AG08396 (cell line): ENCODE data around the gene PI4K2B.
"Not testable (repeated sequence)": the region's sequence is repeated elsewhere in the genome, so short reads cannot be mapped to it uniquely, and the experiment has no call there.

ENCODE experiments used
- DNase-seq: peaks from one replicate; pipeline ENCODE4 v3.0.0; 2012; ENCODE audit warnings: low spot score, mixed read lengths

Gene PI4K2B

GRCh38 chr4:25242195-25242594, 8.4 kb downstream of the PI4K2B start:
- DNase-seq = not testable (repeated sequence)

GRCh38 chr4:25245181-25245580, 11.3 kb downstream of the PI4K2B start:
- no peak for DNase-seq

GRCh38 chr4:25246680-25247611, 13.1 kb downstream of the PI4K2B start:
- DNase-seq = no peak

DNA sequence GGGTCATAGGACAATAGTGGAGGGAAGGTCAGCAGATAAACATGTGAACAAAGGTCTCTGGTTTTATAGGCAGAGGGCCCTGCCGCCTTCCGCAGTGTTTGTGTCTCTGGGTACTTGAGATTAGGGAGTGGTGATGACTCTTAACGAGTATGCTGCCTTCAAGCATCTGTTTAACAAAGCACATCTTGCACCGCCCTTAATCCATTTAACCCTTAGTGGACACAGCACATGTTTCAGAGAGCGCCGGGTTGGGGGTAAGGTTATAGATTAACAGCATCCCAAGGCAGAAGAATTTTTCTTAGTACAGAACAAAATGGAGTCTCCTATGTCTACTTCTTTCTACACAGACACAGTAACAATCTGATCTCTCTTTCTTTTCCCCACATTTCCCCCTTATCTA, 15.0 kb downstream of the PI4K2B start:
- DNase-seq = not testable (repeated sequence)

- DNase-seq = not testable (repeated sequence)
Measured at GRCh38 chr4:25249494-25249893, 15.7 kb downstream of the PI4K2B start.

- no peak for DNase-seq
Measured at GRCh38 chr4:25252230-25253070, 18.6 kb downstream of the PI4K2B start.

GRCh38 chr4:25253071-25253445, 19.2 kb downstream of the PI4K2B start:
- no peak for DNase-seq

DNA sequence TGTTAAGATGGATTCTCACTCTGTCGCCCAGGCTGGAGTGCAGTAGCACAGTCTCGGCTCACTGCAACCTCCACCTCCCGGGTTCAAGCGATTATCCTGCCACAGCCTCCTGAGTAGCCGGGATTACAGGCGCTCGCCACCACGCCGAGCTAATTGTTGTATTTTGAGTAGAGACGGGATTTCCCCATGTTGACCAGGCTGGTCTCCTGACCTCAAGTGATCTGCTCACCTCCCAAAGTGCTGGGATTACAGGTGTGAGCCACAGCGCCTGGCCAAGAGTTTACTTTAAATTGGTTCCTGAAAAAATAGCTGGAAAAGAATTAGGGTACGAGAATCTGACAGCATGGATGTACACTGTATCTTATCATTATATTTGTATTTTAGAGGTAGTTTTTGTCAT, 20.0 kb downstream of the PI4K2B start:
- not testable (repeated sequence) for DNase-seq

GRCh38 chr4:25258980-25259578, 25.2 kb downstream of the PI4K2B start:
- DNase-seq = peak; percentile 44

DNA sequence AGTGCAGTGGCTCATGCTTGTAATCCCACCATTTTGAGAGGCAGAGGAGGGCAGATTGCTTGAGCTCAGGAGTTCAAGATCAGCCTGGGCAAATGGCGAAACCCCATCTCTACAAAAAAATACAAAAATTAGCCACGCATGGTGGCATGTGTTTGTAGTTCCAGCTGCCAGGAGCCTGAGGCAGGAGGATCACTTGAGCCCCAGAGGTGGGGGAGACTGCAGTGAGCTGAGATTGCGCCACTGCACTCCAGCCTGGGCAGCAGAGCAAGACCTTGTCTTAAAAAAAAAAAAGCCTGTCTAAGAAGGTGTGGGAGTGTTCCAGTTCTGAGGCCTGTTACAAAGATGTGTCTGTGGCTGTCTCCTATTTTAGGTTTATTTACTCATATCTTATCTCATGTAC, 38.0 kb downstream of the PI4K2B start:
- DNase-seq = no peak

GRCh38 chr4:25280210-25280609, 46.4 kb downstream of the PI4K2B start:
- no peak for DNase-seq

- no peak for DNase-seq
Measured at GRCh38 chr4:25283948-25284347, 50.1 kb downstream of the PI4K2B start.

DNA sequence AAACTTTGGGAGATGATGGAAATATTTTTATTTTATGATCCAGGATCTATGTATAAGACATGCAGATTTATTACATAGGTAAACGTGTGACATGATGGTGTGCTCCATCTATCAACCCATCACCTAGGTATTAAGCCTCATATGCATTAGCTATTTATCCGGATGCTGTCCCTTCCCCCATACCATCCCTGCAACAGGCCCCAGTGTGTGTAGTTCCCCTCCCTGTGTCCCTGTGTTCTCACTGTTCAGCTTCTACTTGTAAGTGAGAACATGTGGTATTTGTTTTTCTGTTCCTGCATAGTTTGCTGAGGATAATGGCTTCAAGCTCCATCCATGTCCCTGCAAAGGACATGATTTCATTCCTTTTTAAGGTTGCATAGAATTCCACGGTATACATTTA, 50.6 kb downstream of the PI4K2B start:
- DNase-seq = no peak

GRCh38 chr4:25290490-25291067, 56.7 kb downstream of the PI4K2B start:
- DNase-seq = no peak

DNA sequence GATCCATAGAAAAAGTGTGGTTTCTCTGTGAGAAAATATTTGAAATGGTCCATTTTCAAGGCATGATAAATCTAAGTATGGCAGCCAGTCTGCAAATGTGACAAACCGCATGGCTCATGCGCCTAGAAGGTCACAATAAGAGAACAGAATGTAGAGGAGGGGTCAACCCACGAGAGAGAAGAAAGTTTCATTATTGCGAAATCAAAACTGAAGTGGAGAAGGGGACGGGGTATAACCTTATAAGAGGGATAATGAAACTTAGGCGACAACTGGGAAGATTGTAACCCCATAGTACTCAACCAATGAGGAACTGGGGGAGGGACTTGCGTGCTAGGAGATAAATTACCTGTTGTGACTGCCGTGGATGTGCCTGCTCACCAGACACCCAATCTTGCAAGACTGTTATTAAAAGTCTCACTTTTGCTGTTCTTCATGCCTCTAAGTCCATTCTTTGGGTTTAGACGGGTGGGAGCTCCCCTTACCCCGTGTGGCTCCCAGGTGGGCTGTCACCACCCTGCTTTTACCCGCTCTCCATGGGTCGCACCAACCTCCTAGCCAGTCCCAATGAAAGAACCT, 57.4 kb downstream of the PI4K2B start:
- DNase-seq = no peak

DNA sequence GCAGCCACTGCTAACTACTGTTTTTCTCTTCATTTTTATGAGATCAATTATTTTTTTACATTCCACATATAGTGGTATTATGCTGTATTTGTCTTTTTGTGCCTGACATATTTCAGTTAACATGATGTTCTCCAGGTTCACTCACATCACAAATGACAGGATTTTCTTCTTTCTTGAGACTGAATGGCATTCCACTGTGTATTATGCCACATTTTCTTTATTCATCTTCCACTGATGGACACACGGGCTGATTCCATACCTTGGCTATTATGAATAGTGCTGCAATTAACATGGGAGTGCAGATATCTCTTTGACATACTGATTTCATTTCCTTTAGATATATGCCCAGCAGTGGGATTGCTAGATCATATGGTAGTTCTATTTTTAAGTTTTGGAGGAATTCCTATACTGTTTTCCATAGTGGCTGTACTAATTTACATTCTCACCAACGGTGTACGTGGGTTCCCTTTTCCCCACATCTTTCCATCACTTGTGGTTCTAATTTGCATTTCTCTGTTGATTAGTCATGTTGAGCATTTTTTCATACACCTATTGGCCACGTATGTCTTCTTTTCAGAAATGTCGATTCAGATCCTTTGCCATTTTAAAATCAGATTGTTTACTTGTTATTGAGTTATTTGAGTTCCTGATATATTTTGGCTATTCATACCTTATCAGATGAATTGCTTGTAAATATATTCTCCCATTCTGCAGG, 63.9 kb downstream of the PI4K2B start:
- DNase-seq = no peak

DNA sequence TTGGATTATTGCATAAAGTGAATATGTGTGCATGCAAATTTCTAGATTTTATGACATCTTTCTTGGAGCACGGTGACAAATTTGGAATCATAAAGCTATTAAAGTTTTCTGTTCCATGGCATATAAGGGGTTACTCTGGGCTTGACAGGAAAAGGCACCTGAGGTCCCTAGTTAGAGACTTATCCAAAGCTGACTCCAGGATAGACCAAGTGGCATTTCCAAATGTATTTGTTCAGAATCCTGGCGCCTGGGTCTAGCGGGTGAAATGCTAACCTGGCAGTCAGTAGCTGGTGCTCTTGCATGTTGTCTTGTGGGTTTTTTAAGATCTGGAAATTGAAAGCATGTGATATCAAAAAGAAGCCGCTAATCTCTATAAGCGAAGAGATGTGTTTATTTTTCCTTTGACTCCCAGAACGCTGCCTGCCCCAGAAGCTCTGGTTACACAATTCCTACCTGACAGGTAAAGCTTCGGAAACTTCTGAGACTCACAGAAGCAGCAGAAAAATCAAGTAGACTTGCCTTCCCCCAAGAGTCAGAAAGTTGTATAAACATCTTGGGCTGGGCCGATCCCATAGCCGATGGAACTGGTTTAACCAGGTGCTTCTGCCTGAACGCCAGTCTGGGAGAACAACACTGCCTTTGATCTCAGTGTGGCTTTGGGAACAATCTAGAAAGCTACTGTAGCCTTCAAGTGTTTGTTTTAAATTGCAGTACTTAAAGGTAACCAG, 65.8 kb downstream of the PI4K2B start:
- no peak for DNase-seq

DNA sequence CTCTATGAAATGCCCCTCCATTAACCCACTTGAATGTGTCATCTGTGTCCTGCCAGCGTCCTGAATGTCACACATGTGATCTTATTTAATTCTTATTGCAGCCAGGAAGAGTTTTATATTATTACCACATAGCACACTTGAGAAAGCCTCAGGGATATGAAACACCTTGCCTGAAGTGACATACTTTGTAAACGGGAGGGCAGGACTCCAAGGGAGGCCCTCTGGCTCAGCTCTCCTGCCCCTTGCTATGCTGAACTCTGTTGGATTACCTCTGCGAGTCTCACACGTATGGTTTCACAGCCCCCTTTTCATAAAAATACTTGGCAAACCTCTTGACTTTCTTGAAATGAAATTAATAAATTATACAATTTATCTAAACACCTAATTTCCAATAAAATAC, 67.6 kb downstream of the PI4K2B start:
- DNase-seq = no peak

- DNase-seq = no peak
Measured at GRCh38 chr4:25302626-25303025, 68.8 kb downstream of the PI4K2B start.

DNA sequence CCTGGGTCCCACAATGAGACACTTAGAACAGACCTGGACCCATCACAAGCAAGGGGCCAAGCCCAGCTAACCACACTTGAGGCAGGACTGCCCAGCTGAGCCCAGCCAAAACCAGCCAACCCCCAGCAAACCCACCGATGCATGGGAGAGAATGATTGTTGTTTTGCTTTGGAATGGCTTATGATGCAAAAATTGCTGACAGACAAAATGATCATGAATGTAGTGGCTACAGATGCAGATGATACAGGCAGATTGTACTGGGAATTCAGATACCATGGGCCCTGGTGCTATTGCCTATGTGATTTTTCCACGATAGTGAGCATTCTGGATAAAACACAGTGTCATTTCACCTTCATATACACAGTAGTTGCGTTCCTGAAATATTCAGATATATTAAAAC, 69.7 kb downstream of the PI4K2B start:
- DNase-seq = no peak
